Endothelial cell (in vitro differentiated cells): ENCODE results near the gene AK8. TPM values are rescaled to one million over a fixed set of nuclear protein-coding genes. Genes with fewer than 3 reads are reported as not detected.
"Not testable (repeated sequence)": the region's sequence is repeated elsewhere in the genome, so short reads cannot be mapped to it uniquely, and the experiment has no call there.

ENCODE experiments used
- DNase-seq: peaks from one replicate; pipeline ENCODE4 v3.0.0; 2021; ENCODE audit warnings: low spot score
- H3K27ac Mint-ChIP-seq: one replicate; pipeline ENCODE4 v1.8.0; 2021; ENCODE audit warnings: mixed read lengths, inconsistent platforms; ENCODE audit not compliant: unreplicated experiment
- H3K27me3 Mint-ChIP-seq: one replicate; pipeline ENCODE4 v1.8.0; 2021; ENCODE audit warnings: mild to moderate bottlenecking, moderate library complexity, mixed read lengths, inconsistent platforms; ENCODE audit not compliant: unreplicated experiment
- H3K36me3 Mint-ChIP-seq: one replicate; pipeline ENCODE4 v1.8.0; 2021; ENCODE audit warnings: mild to moderate bottlenecking, low read depth, mixed read lengths, inconsistent platforms; ENCODE audit not compliant: unreplicated experiment
- H3K4me1 Mint-ChIP-seq: one replicate; pipeline ENCODE4 v1.8.0; 2021; ENCODE audit warnings: mild to moderate bottlenecking, mixed read lengths, inconsistent platforms; ENCODE audit not compliant: unreplicated experiment
- H3K4me3 Mint-ChIP-seq: one replicate; pipeline ENCODE4 v1.8.0; 2021; ENCODE audit warnings: mild to moderate bottlenecking, mixed read lengths, inconsistent platforms; ENCODE audit not compliant: unreplicated experiment
- H3K9me3 Mint-ChIP-seq: one replicate; pipeline ENCODE4 v1.8.0; 2021; ENCODE audit warnings: mixed read lengths, inconsistent platforms; ENCODE audit not compliant: unreplicated experiment
- CTCF ChIP-seq: fragments of 200-600 bp; sonication (generic); IDR thresholded peaks from one replicate; pipeline ENCODE4 v1.5.0; 2021; ENCODE audit warnings: antibody characterized with exemption; ENCODE audit not compliant: unreplicated experiment
- total RNA-seq: library from RNA; stranded (reverse); fragmentation: NEBNext Ultra II Directional; extraction: Animal tissue kit (Norgen Biotek cat#: 25700); gene quantifications from one replicate; pipeline ENCODE4 v1.2.1, GENCODE V29; 2021; ENCODE audit not compliant: unreplicated experiment

AK8 gene
- total RNA-seq, 1 donor from 2014 or later = 2.0 TPM

DNA sequence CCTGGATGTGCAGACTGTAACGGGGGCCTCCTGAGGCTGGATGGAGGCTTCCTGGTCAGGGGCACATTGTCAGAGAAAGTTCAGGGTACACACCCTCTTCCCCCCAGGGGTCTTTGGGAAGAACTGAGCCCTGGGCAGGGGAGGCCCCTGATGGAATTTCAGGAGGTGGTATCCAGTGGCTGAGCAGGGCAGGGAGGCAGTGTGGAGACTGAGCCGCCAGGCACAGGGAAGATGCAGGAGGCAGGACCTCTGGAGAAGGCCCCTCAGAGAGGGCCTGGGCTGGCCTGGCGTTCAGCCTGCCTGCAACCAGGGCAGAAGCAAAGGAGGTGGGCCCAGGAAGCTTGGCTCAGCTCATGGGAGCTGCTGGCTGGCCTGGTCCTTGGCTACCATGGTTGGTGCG lies 154.3 kb downstream of the AK8 start:
- H3K36me3 Mint-ChIP-seq = no peaks in the 10 kb centered on the region
- H3K4me1 Mint-ChIP-seq = peaks cover 20% of the 10 kb centered on the region
- peaks cover 5% of the 10 kb centered on the region for H3K27me3 Mint-ChIP-seq
- no peak for DNase-seq
- no peak overlapping the region for H3K4me3 Mint-ChIP-seq
- no peak overlapping the region for H3K27ac Mint-ChIP-seq
- H3K9me3 Mint-ChIP-seq = no peaks in the 10 kb centered on the region
- no peak for TF ChIP-seq CTCF

DNA sequence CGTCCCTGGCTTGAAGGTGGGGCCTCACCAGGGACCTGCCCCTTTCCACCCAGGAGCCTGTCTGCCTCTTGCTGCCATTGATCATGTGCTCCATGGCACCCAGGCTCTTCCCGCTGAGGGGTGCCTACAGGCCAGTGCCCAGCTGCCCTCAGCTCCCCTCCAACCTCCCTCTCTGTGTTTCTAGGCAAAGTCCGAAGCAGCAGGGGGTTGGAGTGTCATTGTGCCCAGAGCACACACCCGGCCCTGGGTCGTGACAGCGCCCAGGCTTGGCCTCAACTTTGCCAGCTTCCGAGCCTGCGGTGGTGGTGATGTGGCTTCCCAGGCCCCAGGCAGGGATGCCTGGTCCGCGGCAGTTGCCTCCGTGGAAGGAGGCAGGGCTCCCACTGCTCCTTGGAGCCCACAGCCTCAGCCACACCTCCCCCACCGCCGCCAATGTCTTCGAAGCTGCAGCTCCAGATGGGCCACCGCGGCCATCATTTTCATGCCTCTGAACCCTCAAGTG lies 155.5 kb downstream of the AK8 start:
- no peak for TF ChIP-seq CTCF

GRCh38 chr9:132721661-132722060 lies 156.4 kb downstream of the AK8 start:
- Mint-ChIP-seq H3K27me3 (peaks cover 2% of the 10 kb centered on the region), H3K27ac (no peak overlapping the region), H3K36me3 (no peaks in the 10 kb centered on the region), H3K4me1 (peaks cover 29% of the 10 kb centered on the region), H3K4me3 (no peak overlapping the region), H3K9me3 (no peaks in the 10 kb centered on the region)
- TF ChIP-seq CTCF = no peak
- DNase-seq = no peak

More for the DNA sequence above, 155.5 kb downstream of the AK8 start:
- Mint-ChIP-seq H3K9me3 (no peaks in the 10 kb centered on the region), H3K27me3 (peaks cover 2% of the 10 kb centered on the region), H3K4me3 (no peak overlapping the region), H3K4me1 (peaks cover 29% of the 10 kb centered on the region), H3K36me3 (no peaks in the 10 kb centered on the region), H3K27ac (no peak overlapping the region)
- no peak for DNase-seq

- H3K36me3 Mint-ChIP-seq, H3K27me3 Mint-ChIP-seq, H3K4me3 Mint-ChIP-seq, H3K9me3 Mint-ChIP-seq, DNase-seq: not testable (repeated sequence)
- Mint-ChIP-seq H3K27ac (peak overlapping the region; percentile 50), H3K4me1 (peaks cover 32% of the 10 kb centered on the region)
Measured at GRCh38 chr9:132718381-132718928, 159.6 kb downstream of the AK8 start.

GRCh38 chr9:132717326-132717945 lies 160.6 kb downstream of the AK8 start:
- H3K9me3 Mint-ChIP-seq = no peaks in the 10 kb centered on the region
- no peak for DNase-seq
- peaks cover 32% of the 10 kb centered on the region for H3K4me1 Mint-ChIP-seq
- H3K27me3 Mint-ChIP-seq = no peaks in the 10 kb centered on the region
- no peaks in the 10 kb centered on the region for H3K36me3 Mint-ChIP-seq
- H3K27ac Mint-ChIP-seq = peak overlapping the region; percentile 67
- no peak for TF ChIP-seq CTCF
- no peak overlapping the region for H3K4me3 Mint-ChIP-seq
